Psoas muscle (tissue), 8 donors: ENCODE results near the gene C1orf21. TPM values are rescaled to one million over a fixed set of nuclear protein-coding genes. Genes with fewer than 3 reads are reported as not detected.

Experiments used
- ATAC-seq, 4 donors: fragments of 200-7000 bp; cut with Tn5 transposase; one replicate each; pipeline ENCODE4 v1.9.1; 2020; ENCODE audit warnings: moderate library complexity in 3 of 4, mild to moderate bottlenecking in 2 of 4
- DNase-seq, 2 donors: peaks; one replicate each; pipeline ENCODE4 v3.0.0-alpha.2; 2020
- H3K27ac ChIP-seq: fragments of 200-600 bp; one replicate; pipeline ENCODE4 v1.8.0; 2022
- H3K27me3 ChIP-seq, 3 donors: fragments of 200-600 bp in 1 of 3; one replicate each; pipeline versions ENCODE4 v1.6.1 to v1.8.0; 2013 to 2022; ENCODE audit warnings: low read length in 2 of 3, mild to moderate bottlenecking in 2 of 3, moderate library complexity in 1 of 3; ENCODE audit not compliant: insufficient read depth in 3 of 3
- H3K36me3 ChIP-seq, 2 donors: fragments of 200-600 bp in 1 of 2; one replicate each; pipeline versions ENCODE4 v1.6.1 to v1.8.0; 2013 to 2022; ENCODE audit warnings: low read depth in 1 of 2, mild to moderate bottlenecking in 1 of 2, moderate library complexity in 1 of 2; ENCODE audit not compliant: insufficient read depth in 1 of 2
- H3K4me1 ChIP-seq: fragments of 200-600 bp; one replicate; pipeline ENCODE4 v1.8.0; 2022
- H3K4me3 ChIP-seq: fragments of 200-600 bp; one replicate; pipeline ENCODE4 v1.8.0; 2022; ENCODE audit warnings: mild to moderate bottlenecking
- H3K9me3 ChIP-seq: fragments of 200-600 bp; one replicate; pipeline ENCODE4 v1.8.0; 2022
- CTCF ChIP-seq: fragments of 200-600 bp; IDR thresholded peaks from one replicate; pipeline ENCODE4 v1.8.0; 2022; ENCODE audit warnings: antibody characterized with exemption
- WGBS, 3 donors: extraction: QIAGEN DNeasy Blood & Tissue Kit; methylation state at CpG; one replicate each; pipeline versions ENCODE4 v1.1.6 to v1.1.7; 2013; 5-methylcytosine and 5-hydroxymethylcytosine counted together
- intact Hi-C, 2 donors: fragments of 100-400 bp; cut with DNase I; formaldehyde crosslinking; loops; one replicate each; pipeline versions ENCODE4 v1.11.0 to v1.14.2; 2022
- polyA plus RNA-seq, 3 donors: library from polyadenylated mRNA; stranded (reverse); fragments of 200-250 nt; gene quantifications; one replicate each; pipeline ENCODE4 v1.2.3, GENCODE V29; 2013
- total RNA-seq, 4 donors: library from RNA; stranded (reverse); fragmentation: NEBNext Ultra II Directional in 2 of 4; extraction: Animal tissue kit (Norgen Biotek cat#: 25700) in 2 of 4; gene quantifications; one replicate each; pipeline versions ENCODE4 v1.2.1 to v1.2.4, GENCODE V29; 2021 to 2023
- donor health status: healthy with polysubstance abuse.
- donor health status: DM: no; HTN: no; CAD: no; lungs with moderate emphysema.
- donor health status: Bipolar disorder and iron deficiency.
- donor health status: healthy.
- donor health status: DM: yes; HTN: yes; CAD: no.
- donor health status: DM: no; HTN: no; CAD: no.
- donor health status: DM: no; HTN: no; CAD: no.
- donor health status: DM: yes; HTN: yes; CAD: no.

The C1orf21 gene
- total and polyA plus RNA-seq, 7 donors: 55.5 to 216 (median 171) TPM

GRCh38 chr1:184416481-184416880 lies 29.7 kb downstream of the C1orf21 start:
- H3K9me3 ChIP-seq: no peaks in the 10 kb centered on the region
- DNase-seq (no peak), ATAC-seq (no peak)
- intact Hi-C loops: no loop called here
- no peak overlapping the region for H3K27ac ChIP-seq
- 16 to 30% (median 27%) methylated on average over 2 of the region's 2 CpGs for WGBS, 3 donors
- no peaks in the 10 kb centered on the region for H3K27me3 ChIP-seq
- no peak for TF ChIP-seq CTCF
- H3K4me3 ChIP-seq: no peak overlapping the region
- peaks cover 77% of the 10 kb centered on the region for H3K4me1 ChIP-seq
- no peaks in the 10 kb centered on the region for H3K36me3 ChIP-seq

- Histone ChIP-seq H3K4me3 (no peak overlapping the region), H3K27me3 (no peaks in the 10 kb centered on the region), H3K27ac (peak overlapping the region; percentile 30), H3K36me3 (no peaks in the 10 kb centered on the region), H3K9me3 (no peaks in the 10 kb centered on the region), H3K4me1 (peaks cover 79% of the 10 kb centered on the region)
- DNase-seq (no peak), ATAC-seq (no peak)
- TF ChIP-seq CTCF: no peak
- 47 to 58% (median 51%) methylated on average over 3 of the region's 3 CpGs for WGBS, 3 donors
- intact Hi-C loops: no loop called here
These were observed 30.1 kb downstream of the C1orf21 start for GRCh38 chr1:184416946-184417345.

- H3K9me3 ChIP-seq: no peaks in the 10 kb centered on the region
- ATAC-seq: no peak
- no peaks in the 10 kb centered on the region for H3K27me3 ChIP-seq
- H3K4me1 ChIP-seq: peaks cover 81% of the 10 kb centered on the region
- H3K4me3 ChIP-seq: no peak overlapping the region
- peak overlapping the region; percentile 68 for H3K27ac ChIP-seq
- intact Hi-C loops: no loop called here
- DNase-seq: no peak
- no peak for TF ChIP-seq CTCF
- H3K36me3 ChIP-seq: no peaks in the 10 kb centered on the region
- whole genome bisulfite sequencing, 3 donors: 88 to 100% (median 94%) methylated on average over 1 of the region's 1 CpG
These were observed 31.1 kb downstream of the C1orf21 start for GRCh38 chr1:184417916-184418315.

- WGBS, 3 donors: 33 to 61% (median 38%) methylated on average over 4 of the region's 4 CpGs
- intact Hi-C loops: no loop called here
- H3K4me3 ChIP-seq: no peak overlapping the region
- peak overlapping the region; percentile 68 for H3K27ac ChIP-seq
- DNase-seq (no peak), ATAC-seq (no peak)
- H3K27me3 ChIP-seq: no peaks in the 10 kb centered on the region
- peaks cover 82% of the 10 kb centered on the region for H3K4me1 ChIP-seq
- H3K9me3 ChIP-seq: no peaks in the 10 kb centered on the region
- TF ChIP-seq CTCF: no peak
- no peaks in the 10 kb centered on the region for H3K36me3 ChIP-seq
These were observed 32.0 kb downstream of the C1orf21 start for GRCh38 chr1:184418652-184419349.
